ENCODE data around the gene LYST.
"Not testable (repeated sequence)": the region's sequence is repeated elsewhere in the genome, so short reads cannot be mapped to it uniquely, and the experiment has no call there.

Gene LYST

DNA sequence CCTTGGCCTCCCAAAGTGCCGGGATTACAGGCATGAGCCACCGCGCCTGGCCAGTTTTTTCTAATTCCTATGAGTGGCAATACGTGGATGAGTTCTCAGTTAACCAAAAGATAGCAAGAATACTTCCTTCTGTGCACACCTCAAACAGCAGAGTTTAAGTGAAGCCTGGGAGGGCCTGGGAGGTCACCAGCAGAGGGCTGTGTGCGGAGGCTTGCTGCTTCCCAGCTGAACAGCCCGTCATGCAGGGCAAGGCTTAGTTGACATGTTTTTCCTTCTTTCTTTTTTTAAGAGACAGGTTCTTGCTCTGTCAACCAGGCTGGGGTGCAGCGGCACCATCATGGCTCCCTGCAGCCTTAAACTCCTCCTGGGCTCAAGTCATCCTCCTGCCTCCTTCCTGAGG is 234.9 kb downstream of the LYST start:
- TF ChIP-seq, protein P1, sequence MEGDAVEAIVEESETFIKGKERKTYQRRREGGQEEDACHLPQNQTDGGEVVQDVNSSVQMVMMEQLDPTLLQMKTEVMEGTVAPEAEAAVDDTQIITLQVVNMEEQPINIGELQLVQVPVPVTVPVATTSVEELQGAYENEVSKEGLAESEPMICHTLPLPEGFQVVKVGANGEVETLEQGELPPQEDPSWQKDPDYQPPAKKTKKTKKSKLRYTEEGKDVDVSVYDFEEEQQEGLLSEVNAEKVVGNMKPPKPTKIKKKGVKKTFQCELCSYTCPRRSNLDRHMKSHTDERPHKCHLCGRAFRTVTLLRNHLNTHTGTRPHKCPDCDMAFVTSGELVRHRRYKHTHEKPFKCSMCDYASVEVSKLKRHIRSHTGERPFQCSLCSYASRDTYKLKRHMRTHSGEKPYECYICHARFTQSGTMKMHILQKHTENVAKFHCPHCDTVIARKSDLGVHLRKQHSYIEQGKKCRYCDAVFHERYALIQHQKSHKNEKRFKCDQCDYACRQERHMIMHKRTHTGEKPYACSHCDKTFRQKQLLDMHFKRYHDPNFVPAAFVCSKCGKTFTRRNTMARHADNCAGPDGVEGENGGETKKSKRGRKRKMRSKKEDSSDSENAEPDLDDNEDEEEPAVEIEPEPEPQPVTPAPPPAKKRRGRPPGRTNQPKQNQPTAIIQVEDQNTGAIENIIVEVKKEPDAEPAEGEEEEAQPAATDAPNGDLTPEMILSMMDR (conservative IDR thresholded peaks at IDR 0.05; ENCODE audit: low read depth) = no peak
- DNase-seq (ENCODE audit: low spot score) = no peak
- H3K27ac ChIP-seq = no peak overlapping the region
- ChIA-PET POLR2A (ENCODE audit: low non-redundant PET) (no interaction called here), CTCF (interaction anchor here (0.8 kb wide), 2 partner anchors 31 to 70 kb away, joined by 3 to 5 read pairs; no protein-coding TSS in a partner anchor)

DNA sequence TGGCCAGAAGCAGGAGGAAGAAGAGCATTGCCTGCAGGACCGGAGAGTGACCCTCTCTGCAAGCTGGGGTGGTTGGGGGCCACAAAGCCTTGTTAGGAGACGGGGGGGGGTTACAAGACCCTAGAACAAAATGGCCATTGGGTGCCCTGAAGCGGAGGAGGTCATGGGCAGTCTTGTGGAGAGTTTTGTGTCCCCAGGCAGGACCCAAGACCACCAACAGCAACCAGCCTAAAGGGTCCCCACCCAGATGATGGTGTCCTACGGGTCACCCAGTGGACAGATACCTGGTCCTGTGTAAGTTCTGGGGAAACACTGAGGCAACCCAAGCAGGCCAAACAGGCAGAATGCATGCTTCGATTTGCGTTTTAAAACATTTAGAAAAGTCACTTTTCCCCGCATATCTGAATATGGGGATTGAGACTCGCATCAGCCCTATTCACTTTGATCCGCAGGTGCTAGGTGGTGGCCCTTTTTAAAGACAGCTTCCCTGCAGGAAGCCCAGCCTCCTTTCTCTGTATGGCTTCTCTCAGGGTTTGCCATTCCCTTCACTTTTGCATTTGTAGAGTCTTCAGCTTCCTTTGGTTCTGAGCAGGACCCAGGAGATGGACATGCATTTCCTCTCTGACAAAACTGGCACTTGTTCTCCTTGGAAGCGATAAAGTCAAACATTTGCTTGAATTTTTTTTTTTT is 238.2 kb downstream of the LYST start:
- ChIA-PET CTCF (no interaction called here), POLR2A (ENCODE audit: low non-redundant PET) (no interaction called here)
- no peak overlapping the region for H3K27ac ChIP-seq
- TF ChIP-seq, protein P1 (conservative IDR thresholded peaks at IDR 0.05; ENCODE audit: low read depth) = no peak
- no peak for DNase-seq (ENCODE audit: low spot score)

DNA sequence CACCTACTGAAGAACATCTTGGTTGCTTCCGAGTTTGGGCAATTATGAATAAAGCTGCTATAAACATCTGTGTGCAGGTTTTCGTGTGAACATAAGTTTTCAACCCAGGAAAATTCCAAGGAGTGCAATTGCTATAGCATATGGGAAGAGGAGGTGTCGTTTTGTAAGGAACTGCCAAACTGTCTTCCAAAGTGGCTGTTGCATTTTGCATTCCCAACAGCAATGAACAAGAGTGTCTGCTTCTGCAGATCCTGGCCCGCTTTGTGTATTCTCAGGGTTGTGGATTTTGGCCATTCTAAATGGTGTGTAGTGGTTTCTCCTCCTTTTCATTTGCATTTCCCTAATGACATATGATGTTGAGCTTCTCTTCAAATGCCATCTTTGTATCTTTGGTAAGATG is 240.9 kb downstream of the LYST start:
- CTCF ChIA-PET = no interaction called here

DNA sequence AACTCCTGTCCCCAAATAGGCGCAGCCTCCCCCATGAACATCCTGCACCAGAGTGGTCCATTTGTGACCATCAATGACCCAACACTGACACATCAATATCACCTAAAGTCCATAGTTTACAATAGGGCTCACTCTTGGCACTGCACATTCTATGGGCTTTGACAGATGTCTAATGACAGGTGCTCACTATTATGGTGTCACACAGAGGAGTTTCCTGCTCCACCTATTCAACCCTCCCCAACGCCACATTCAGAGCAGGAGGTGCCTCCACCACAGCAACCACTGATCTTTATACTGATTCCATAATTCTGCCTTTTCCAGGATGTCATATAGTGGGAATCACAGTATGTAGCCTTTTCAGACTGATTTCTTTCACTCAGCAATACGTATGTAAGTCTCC is 241.4 kb downstream of the LYST start:
- CTCF ChIA-PET = no interaction called here
- DNase-seq (ENCODE audit: low spot score) = no peak
- POLR2A ChIA-PET (ENCODE audit: low non-redundant PET) = no interaction called here

More for the DNA sequence above, 240.9 kb downstream of the LYST start:
- POLR2A ChIA-PET (ENCODE audit: low non-redundant PET) = no interaction called here
- TF ChIP-seq, protein P1 (conservative IDR thresholded peaks at IDR 0.05; ENCODE audit: low read depth) = no peak
- no peak for DNase-seq (ENCODE audit: low spot score)
- no peak overlapping the region for H3K27ac ChIP-seq

DNA sequence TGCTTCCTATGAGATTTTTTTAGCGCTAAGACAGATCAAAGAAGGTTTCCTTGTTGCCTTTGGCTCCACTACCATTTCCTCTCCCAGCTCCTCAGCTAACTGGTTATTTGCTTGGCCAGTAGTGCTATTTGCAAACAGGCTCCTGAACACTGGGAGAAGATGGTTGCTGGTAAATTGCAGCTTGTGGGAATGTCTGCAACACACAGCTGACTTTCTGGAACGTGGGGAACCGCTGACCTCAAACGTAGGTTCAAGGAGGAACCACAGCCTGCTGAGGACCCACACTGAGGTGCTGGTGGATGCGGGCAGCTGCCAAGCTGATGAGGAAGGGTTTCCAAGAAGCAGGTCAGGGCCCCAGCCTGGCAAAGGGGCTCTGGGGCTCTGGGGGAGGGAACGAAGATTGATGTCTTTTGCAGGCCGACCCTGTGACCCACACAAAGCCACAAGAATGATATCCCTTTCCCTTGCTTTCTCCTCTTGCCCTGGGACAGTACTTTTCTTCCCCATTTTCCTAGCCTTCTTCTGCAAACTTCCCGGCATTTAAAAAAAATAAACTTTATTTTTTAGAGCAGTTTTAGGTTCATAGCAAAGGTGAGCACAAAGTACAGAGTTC is 241.9 kb downstream of the LYST start:
- CTCF ChIA-PET = interaction anchor here (0.8 kb wide), 1 partner anchor 29 kb away, joined by 3 read pairs; no protein-coding TSS in a partner anchor
- no peak for DNase-seq (ENCODE audit: low spot score)
- POLR2A ChIA-PET (ENCODE audit: low non-redundant PET) = no interaction called here
- TF ChIP-seq, protein P1 (conservative IDR thresholded peaks at IDR 0.05; ENCODE audit: low read depth) = no peak
- no peak overlapping the region for H3K27ac ChIP-seq

More for the DNA sequence above, 241.4 kb downstream of the LYST start:
- TF ChIP-seq, protein P1 (conservative IDR thresholded peaks at IDR 0.05; ENCODE audit: low read depth) = no peak
- no peak overlapping the region for H3K27ac ChIP-seq

DNA sequence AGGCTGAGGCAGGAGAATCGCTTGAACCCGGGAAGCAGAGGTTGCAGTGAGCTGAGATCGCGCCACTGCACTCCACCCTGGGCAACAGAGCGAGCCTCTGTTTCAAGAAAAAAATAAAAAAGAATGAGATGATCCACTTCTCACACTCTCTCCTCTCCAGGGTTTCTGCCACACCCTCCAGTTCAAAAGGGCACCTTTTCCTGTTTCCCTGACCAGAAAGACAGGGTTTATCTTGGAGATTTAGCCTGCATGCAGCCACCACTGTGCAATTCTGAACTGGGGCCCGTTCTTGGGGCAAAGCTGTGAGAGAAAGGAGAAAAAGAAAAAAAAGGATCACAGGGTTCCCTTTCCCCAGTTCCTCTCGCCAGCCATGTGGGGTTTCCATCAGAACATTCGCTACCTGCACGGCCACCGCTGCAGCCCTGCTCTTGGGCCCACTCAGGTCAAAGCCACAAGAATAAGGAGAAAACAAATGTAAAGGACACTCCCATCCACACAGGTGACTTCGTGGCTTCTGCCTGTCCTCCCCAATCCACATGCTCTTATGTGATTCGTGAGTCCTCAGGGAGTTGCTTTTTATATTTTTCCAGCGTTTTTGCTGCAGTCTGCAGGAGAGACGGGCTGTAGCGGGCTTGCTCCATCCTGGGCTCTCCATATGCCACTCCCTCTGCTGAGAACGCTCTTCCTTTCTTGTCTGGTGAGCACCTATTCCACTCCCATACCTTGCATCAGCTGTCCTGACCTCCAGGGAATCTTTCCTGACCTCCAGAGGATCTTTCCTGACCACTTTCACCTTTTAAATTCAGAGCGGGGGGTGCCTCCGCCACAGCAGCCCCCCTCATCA is 243.5 kb downstream of the LYST start:
- no peak overlapping the region for H3K27ac ChIP-seq
- DNase-seq (ENCODE audit: low spot score) = no peak
- TF ChIP-seq, protein P1 (conservative IDR thresholded peaks at IDR 0.05; ENCODE audit: low read depth) = no peak
- ChIA-PET CTCF (no interaction called here), POLR2A (ENCODE audit: low non-redundant PET) (no interaction called here)

DNA sequence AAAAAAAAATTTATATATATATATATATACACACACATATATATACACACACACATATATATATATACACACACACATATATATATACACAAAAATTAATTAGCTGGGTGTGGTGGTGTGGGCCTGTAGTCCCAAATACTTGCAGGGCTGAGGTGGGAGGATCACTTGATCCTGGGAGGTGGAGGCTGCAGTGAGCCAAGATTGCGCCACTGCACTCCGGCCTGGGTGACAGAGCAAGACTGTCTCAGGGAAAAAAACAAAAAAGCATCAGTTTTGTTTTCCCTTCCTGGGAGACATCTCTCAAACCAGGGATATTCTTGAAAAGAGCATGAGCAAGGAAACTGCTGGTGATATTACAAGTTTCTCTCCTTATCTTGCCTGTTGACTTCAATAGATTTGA is 247.6 kb downstream of the LYST start:
- POLR2A ChIA-PET (ENCODE audit: low non-redundant PET) = interaction anchor here (0.7 kb wide), 1 partner anchor 18 kb away, joined by 3 read pairs; no protein-coding TSS in a partner anchor
- H3K27ac ChIP-seq; DNase-seq (ENCODE audit: low spot score); CTCF ChIA-PET: not testable (repeated sequence)
